ENCODE data around the gene DGCR2. TPM values are rescaled to one million over a fixed set of nuclear protein-coding genes. Genes with fewer than 3 reads are reported as not detected.

DGCR2 gene
- total RNA-seq, 1 donor from 2014 or later: 30.2 TPM

DNA sequence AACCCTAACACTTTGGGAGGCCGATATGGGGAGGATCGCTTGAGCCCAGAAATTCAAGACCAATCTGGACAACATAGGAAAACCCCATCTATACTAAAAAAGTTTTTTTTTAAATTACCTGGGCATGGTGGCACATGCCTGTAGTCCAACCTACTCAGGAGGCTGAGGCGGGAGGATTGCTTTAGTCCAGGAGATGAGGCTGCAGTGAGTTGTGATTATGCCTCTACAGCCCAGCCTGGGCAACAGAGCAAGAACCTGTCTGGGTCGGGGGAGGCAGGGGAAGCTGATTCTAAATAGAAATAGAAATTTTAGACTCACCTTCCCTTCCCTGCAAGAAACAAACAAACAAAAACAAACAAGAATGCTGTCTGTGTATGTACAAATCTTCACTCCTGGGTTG is 133.3 kb downstream of the DGCR2 start:
- DNase-seq (ENCODE audit: low spot score): no peak

DNA sequence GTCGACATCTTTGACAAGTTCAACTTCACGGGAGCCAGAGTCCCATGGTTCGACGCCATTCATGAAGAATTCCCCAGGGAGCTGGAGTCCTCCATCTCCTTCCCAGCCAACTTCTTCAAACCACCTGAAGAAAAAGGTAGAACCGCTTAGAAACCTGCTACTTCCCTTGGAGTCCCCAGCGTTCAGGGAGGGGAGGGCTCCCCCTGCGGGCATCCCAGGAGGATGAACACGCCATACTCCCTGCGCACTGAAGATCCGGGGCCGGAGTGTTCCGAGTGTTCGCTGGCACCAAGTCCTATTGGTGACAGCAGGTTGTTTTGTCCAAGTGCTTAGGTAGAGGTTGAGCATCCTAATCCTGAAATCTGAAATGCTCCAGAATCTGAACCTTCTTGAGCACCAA is 134.4 kb downstream of the DGCR2 start:
- DNase-seq (ENCODE audit: low spot score): no peak

DNA sequence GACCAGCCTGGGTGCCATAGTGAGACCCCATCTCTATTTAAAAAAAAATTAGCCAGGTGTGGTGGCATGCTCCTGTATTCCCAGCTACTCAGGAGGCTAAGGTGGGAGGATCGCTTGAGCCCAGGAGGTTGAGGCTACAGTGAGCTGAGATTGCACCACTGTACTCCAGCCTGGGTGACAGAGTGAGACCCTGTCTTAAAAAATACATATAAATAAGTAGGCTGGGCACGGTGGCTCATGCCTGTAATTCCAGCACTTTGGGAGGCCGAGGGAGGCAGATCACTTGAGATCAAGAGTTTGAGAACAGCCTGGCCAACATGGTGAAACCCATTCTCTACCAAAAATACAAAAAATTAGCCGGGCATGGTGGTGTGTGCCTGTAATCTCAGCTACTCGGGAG is 135.1 kb downstream of the DGCR2 start:
- peak; percentile 57 for DNase-seq (ENCODE audit: low spot score)

Other genes with a start within 250 kb of the DGCR2 start
- 5.3 TPM for gene DGCR6, start 216.1 kb downstream of the DGCR2 start, total RNA-seq
- gene PRODH, start 186.1 kb downstream of the DGCR2 start, total RNA-seq: 2.5 TPM
- gene TSSK2, start 8.9 kb upstream of the DGCR2 start, total RNA-seq: not detected
- 10.9 TPM for gene ESS2, start 22.2 kb upstream of the DGCR2 start, total RNA-seq
- not detected for gene GSC2, start 27.9 kb upstream of the DGCR2 start, total RNA-seq
- gene SLC25A1, start 56.3 kb upstream of the DGCR2 start, total RNA-seq: 171 TPM
- 10.9 TPM for gene CLTCL1, start 169.3 kb upstream of the DGCR2 start, total RNA-seq

Data from mesenteric fat pad (tissue), 1 donor.